GM15510 (cell line): Measurements from ENCODE around the gene TTLL11.

Experiments
- POLR2A ChIP-seq: IDR thresholded peaks from 3 replicates; pipeline ENCODE4 v1.6.1; 2011; ENCODE audit warnings: borderline replicate concordance; ENCODE audit not compliant: insufficient read length; ENCODE audit errors: extremely low read depth

The TTLL11 gene

DNA sequence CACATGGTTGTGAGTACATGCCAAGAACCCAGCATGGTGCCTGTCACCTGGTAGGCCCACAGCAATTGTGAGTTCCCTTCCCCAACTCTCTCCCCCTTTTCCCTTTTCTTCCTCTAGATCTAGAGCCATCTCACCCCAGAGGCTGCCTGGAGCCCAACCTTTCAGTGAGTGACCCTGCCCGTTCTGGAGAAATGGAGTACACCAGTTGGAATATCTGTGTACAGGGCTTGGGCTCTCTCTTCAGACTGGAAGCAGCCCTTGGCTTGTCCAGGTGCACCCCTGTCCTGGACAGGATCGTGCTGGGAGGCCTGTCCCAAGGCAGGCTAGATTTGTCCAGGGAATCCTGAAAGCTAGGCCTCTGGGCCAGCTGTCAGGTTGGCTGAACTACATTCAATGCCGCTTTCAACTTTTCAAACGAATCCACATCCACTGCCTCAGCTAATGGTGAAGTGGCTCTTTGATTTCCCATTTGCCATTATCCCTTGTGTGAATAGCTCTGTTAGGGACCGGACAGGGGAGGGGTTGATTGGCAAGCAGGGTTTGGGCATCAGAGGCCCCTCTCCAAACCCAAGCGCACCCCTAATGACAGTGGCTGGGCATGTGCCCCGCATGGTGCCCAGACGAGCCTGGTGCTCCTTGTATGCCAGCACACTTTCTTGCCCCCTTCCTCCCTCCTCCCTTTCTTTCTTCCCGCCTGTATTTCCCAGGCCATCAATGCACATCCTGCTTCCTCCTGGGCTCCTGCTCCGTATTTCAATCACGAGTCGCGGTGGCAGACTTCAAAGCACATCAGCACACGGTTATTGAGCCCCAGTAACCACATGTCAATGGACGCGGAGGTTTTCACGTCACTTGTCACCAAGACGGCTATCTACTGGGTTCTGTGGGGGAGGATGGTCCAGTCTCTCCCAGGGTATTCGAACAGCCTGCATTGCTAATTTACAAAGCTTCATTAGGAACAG, 230.5 kb downstream of the TTLL11 start:
- no peak for TF ChIP-seq POLR2A

DNA sequence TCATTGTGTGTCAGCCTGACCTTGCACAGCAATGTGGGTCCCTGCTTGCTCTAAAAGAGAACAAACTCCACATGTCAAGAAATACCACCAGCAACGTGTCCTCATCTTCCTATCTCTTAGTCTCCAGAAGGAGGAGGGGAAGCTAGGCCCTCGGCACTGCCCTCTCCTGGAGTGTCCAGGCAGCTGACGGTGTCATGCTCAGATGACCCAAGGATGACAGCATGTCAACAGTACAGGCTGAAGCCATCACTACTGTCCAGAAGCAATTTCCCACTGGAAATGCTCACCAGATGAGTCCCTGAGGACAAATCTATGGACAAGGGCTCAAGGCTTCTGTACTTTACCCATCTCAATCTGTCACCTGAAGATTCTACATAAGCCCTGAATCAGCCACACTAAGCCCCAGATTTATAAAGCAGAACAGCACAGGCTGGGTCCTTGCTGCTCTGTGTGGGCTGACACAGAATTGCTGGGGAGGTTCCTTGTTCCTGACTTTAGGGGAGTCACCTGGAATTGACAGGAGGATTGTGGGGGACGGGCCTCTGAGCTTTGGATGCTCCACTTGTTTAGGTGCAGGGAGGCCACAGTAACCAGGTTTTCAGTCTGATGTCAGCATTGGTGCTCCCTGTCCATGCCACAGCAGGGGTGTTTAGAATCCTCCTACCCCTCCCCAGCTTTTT, 231.5 kb downstream of the TTLL11 start:
- TF ChIP-seq POLR2A, result no peak

- TF ChIP-seq POLR2A, result no peak
Measured at GRCh38 chr9:121860744-121861143, 232.4 kb downstream of the TTLL11 start.

GRCh38 chr9:121860213-121860612, 232.9 kb downstream of the TTLL11 start:
- TF ChIP-seq POLR2A, result no peak

- no peak for TF ChIP-seq POLR2A
Measured at GRCh38 chr9:121859646-121860045, 233.5 kb downstream of the TTLL11 start.

DNA sequence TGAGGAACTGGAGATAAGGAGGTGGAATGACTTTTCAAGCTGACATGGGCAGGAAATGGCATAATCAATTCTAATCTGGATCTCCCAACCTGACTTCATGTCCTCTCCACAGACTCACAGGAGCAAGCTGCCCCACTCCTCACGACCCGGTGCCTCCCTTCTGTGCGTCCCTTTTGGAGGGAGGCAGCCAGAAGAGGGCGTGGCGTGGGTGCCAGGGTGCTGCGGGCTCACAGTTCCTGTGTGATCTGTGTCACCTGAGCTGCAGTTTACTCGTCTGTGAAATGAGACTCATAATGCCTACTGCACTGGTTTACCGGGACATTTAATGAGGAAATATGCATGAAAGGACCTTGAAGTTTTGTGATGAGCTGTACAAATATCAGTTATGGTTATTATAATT, 234.3 kb downstream of the TTLL11 start:
- TF ChIP-seq POLR2A, result no peak

- TF ChIP-seq POLR2A, result no peak
Measured at GRCh38 chr9:121857928-121858327, 235.2 kb downstream of the TTLL11 start.

GRCh38 chr9:121855476-121855875, 237.6 kb downstream of the TTLL11 start:
- no peak for TF ChIP-seq POLR2A

GRCh38 chr9:121853617-121854395, 239.3 kb downstream of the TTLL11 start:
- TF ChIP-seq POLR2A, result no peak

DNA sequence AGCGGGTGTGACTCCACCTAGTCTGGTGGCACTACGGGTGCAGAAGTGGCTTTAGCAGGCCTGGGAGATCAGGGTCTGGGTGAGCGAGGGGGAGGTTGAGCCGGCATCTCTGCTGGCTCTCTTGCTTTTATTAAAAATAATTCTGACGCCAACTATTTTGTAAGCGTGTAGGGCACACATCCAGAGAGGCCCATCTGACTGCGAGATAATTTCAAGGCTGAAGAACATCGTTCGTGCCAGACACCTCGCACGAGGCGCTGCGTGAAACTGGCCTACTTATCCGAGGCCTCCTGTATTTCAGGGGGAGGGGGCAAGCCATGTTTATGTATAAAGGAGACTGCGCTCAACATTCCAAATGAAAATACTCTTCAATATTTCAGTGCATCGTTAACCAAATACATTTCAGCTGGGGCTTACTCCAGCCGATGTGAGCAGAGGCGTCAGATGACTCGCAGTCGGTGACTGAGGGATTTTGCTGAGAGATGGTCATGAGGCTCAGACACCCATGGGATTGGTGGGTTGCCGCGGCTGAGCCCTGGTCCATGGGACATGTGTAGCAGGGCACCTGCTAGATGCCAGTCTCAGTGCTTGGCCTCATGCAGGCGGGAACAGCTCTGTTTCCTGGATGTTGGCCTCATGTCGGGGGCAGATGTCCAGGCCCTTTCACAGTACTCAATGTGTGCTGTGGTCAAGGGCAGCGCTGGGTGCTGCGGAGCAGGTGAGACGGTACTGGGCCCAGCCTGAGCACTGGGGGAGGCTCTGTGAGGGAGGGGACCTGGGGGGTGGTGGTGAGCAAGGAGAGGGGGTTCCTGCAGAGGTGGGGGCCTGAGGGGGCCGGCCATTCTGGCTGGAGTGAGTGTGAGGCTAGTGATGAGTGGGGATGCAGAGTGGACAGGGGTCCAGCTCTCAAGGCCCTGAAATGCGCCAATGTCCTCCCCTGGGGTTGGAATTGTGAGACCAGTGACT, 240.2 kb downstream of the TTLL11 start:
- no peak for TF ChIP-seq POLR2A

DNA sequence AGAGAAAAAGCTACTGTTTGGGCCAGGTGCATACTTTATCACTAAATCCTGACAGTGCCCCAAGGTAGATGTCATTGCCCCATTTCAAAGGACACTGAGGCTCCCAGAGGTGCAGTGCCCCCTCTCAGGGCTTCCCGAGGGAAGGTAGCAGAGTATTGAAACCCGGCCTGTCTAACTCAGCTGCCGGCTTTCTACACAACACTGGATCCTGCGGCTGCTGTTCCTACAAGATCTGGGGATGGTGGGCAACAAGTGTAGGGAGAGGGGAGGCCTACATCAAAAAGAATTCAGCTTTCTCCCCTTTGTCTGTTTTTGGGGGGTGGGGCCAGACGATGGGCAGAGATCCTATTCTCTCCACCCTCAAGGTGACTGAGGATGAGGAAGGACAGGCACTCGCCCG, 240.9 kb downstream of the TTLL11 start:
- no peak for TF ChIP-seq POLR2A

- no peak for TF ChIP-seq POLR2A
Measured at GRCh38 chr9:121851641-121852091, 241.4 kb downstream of the TTLL11 start.

DNA sequence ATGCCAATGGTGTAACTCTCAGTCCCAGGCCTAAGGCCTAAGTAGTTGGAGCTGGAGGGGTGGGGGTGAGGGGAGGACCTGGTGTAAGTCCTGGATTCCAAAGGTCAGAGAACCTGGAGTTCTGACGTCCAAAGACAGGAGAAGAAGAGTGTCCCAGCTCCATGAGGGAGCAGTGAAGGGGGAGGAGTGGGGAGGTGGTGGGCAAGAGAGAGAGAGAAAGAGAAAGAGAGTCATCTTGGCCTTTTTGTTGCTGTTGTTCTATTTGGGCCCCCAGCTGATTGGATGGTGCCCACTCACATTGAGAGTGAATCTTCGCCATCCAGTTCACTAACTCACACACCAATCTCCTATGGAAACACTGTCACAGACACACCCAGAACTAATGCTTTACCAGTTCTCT, 242.7 kb downstream of the TTLL11 start:
- no peak for TF ChIP-seq POLR2A

GRCh38 chr9:121849554-121849953, 243.6 kb downstream of the TTLL11 start:
- no peak for TF ChIP-seq POLR2A
